Caco-2 (cell line): Measurements from ENCODE around the gene TMCC1. TPM values are rescaled to one million over a fixed set of nuclear protein-coding genes. Genes with fewer than 3 reads are reported as not detected.

Source experiments
- BruUV-seq: library from RNA; stranded (reverse); fragments of 400-500 nt; replicated peaks from 2 replicates; lab custom pipeline; 2021; lab: Mats Ljungman, UMichigan
- CTCF ChIA-PET: fragments of 300-600 bp; sonication (Branson Sonifier 250); formaldehyde crosslinking; loops from one replicate; lab custom pipeline; 2022; ENCODE audit warnings: antibody characterized with exemption; lab: Charles Lee
- POLR2A ChIA-PET: fragments of 300-600 bp; sonication (Branson Sonifier 250); formaldehyde crosslinking; loops from one replicate; lab custom pipeline; 2022; ENCODE audit warnings: antibody characterized with exemption; lab: Charles Lee
- DNase-seq, 2 experiments: peaks; one replicate each; pipeline versions ENCODE4 v3.0.0 to v3.0.0-alpha.2; 2020 to 2022
- H3K27me3 ChIP-seq: replicated peaks from 2 replicates; pipeline ENCODE4 v1.6.0; 2011; ENCODE audit warnings: low read length; ENCODE audit not compliant: control insufficient read depth, insufficient read depth
- H3K36me3 ChIP-seq: 2 replicates; pipeline ENCODE4 v1.5.1; 2011; ENCODE audit warnings: low read length; ENCODE audit not compliant: control insufficient read depth, insufficient read depth
- H3K4me1 ChIP-seq: fragments of 250-450 bp; sonication (Bioruptor Pico); 2 replicates; pipeline ENCODE4 v1.5.1; 2020; ENCODE audit warnings: mild to moderate bottlenecking
- H3K4me3 ChIP-seq: 2 replicates; pipeline ENCODE4 v1.5.1; 2011; ENCODE audit warnings: low read depth, mild to moderate bottlenecking, control low read depth, low read length
- H3K9me3 ChIP-seq: fragments of 250-450 bp; sonication (Bioruptor Pico); 2 replicates; pipeline ENCODE4 v1.5.1; 2020; ENCODE audit warnings: mild to moderate bottlenecking, moderate library complexity
- H3K27ac Mint-ChIP-seq: one replicate; pipeline ENCODE4 v1.8.0; 2022; ENCODE audit warnings: mixed read lengths; ENCODE audit not compliant: unreplicated experiment
- H3K27me3 Mint-ChIP-seq: one replicate; pipeline ENCODE4 v1.8.0; 2022; ENCODE audit warnings: mixed read lengths; ENCODE audit not compliant: insufficient read depth, unreplicated experiment
- H3K36me3 Mint-ChIP-seq: one replicate; pipeline ENCODE4 v1.8.0; 2022; ENCODE audit warnings: mild to moderate bottlenecking, mixed read lengths; ENCODE audit not compliant: insufficient read depth, unreplicated experiment
- H3K4me1 Mint-ChIP-seq: one replicate; pipeline ENCODE4 v1.8.0; 2022; ENCODE audit warnings: low read depth, mixed read lengths; ENCODE audit not compliant: unreplicated experiment
- H3K4me3 Mint-ChIP-seq: one replicate; pipeline ENCODE4 v1.8.0; 2022; ENCODE audit warnings: mild to moderate bottlenecking, moderate library complexity, mixed read lengths; ENCODE audit not compliant: unreplicated experiment
- H3K9me3 Mint-ChIP-seq: one replicate; pipeline ENCODE4 v1.8.0; 2022; ENCODE audit warnings: mixed read lengths; ENCODE audit not compliant: unreplicated experiment
- intact Hi-C: fragments of 100-400 bp; cut with micrococcal nuclease; formaldehyde crosslinking; loops from one replicate; pipeline ENCODE4 v1.10.0; 2022; ENCODE audit not compliant: unreplicated experiment
- total RNA-seq: library from RNA; stranded (reverse); gene quantifications from 2 replicates; pipeline ENCODE4 v1.2.3, GENCODE V29; 2022
- TF ChIP-seq, protein P1 (sequence below), 2 experiments: fragments of 200-600 bp in 1 of 2; IDR thresholded peaks; 1 replicate in 1 of 2; 2 replicates in 1 of 2; pipeline versions ENCODE4 v1.5.1 to v1.8.0; 2011 to 2022; ENCODE audit warnings: antibody characterized with exemption in 1 of 2, control low read depth in 1 of 2, inconsistent platforms in 1 of 2, low read depth in 1 of 2, low read length in 1 of 2, mild to moderate bottlenecking in 1 of 2, moderate library complexity in 1 of 2; ENCODE audit not compliant: insufficient read depth in 1 of 2, severe bottlenecking in 1 of 2, unreplicated experiment in 1 of 2

TMCC1 gene
- total RNA-seq, 1 experiment from 2014 or later, result 27.8 TPM

DNA sequence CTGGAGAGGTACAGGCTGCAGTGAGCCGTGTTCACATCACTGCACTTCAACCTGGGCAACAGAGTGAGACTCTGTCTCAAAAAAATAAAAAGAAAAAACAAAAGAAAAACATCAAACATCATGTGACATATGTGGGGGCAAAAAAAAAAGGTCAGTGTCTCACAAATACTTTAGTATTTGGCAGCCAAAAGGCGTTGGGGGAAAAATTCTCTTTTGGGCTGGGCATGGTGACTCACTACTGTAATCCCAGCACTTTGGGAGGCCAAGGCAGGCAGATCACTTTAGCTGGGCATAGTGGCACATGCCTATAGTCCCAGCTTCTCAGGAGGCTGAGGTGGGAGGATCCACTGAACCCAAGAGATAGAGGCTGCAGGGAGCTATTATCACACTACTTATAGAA, 47.6 kb downstream of the TMCC1 start:
- H3K4me3 Mint-ChIP-seq, result no peak overlapping the region
- H3K27me3 Mint-ChIP-seq, result no peaks in the 10 kb centered on the region
- no peaks in the 10 kb centered on the region for H3K4me1 Mint-ChIP-seq

DNA sequence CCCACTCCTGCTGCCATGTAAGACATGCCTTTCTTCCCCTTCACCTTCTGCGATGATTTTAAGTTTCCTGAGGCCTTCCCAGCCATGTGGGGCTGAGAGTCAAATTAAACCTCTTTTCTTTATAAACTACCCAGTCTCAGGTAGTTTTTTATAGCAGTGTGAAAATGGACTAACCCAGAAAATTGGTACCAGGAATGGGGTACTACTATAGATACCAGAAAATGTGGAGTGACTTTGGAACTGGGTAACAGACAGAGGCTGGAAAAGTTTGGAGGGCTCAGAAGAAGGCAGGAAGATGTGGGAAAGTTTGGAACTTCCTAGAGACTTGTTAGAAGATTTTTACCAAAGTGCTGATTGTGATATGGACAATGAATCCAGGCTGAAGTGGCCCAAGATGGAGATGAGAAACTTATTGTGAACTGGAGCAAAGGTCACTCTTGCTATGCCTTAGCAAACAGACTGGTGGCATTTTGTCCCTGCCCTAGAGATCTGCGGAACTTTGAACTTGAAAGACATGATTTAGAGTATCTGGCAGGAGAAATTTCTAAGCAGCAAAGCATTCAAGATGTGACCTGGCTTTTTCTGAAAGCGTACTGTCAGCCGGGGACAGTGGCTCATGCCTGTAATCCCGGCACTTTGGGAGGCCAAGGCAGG, 52.7 kb downstream of the TMCC1 start:
- ChIA-PET POLR2A (no interaction called here), CTCF (interaction anchor here (0.6 kb wide), 1 partner anchor 1164 kb away, joined by 3 read pairs; no protein-coding TSS in a partner anchor)
- H3K4me1 Mint-ChIP-seq, result peaks cover 7% of the 10 kb centered on the region
- BruUV-seq, result no TSS peak
- Histone ChIP-seq H3K4me1 (peaks cover 12% of the 10 kb centered on the region; the same call in 1 of the 2 replicates), H3K27me3 (no peaks in the 10 kb centered on the region), H3K4me3 (no peak overlapping the region), H3K9me3 (peaks cover 5% of the 10 kb centered on the region; the same call in 1 of the 2 replicates), H3K36me3 (no peaks in the 10 kb centered on the region)
- no peak overlapping the region for H3K27ac Mint-ChIP-seq
- no peak overlapping the region for H3K4me3 Mint-ChIP-seq
- TF ChIP-seq, protein P1, sequence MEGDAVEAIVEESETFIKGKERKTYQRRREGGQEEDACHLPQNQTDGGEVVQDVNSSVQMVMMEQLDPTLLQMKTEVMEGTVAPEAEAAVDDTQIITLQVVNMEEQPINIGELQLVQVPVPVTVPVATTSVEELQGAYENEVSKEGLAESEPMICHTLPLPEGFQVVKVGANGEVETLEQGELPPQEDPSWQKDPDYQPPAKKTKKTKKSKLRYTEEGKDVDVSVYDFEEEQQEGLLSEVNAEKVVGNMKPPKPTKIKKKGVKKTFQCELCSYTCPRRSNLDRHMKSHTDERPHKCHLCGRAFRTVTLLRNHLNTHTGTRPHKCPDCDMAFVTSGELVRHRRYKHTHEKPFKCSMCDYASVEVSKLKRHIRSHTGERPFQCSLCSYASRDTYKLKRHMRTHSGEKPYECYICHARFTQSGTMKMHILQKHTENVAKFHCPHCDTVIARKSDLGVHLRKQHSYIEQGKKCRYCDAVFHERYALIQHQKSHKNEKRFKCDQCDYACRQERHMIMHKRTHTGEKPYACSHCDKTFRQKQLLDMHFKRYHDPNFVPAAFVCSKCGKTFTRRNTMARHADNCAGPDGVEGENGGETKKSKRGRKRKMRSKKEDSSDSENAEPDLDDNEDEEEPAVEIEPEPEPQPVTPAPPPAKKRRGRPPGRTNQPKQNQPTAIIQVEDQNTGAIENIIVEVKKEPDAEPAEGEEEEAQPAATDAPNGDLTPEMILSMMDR (IDR thresholded peaks at IDR 0.05; ENCODE audit: insufficient read depth in 1 of 2, low read depth in 1 of 2, low read length in 1 of 2, severe bottlenecking in 1 of 2, unreplicated experiment in 1 of 2), result no peak
- intact Hi-C loops, result no loop called here
- H3K36me3 Mint-ChIP-seq, result peaks cover 6% of the 10 kb centered on the region
- no peaks in the 10 kb centered on the region for H3K27me3 Mint-ChIP-seq
- DNase-seq, result peak; percentile 13 to 35
- H3K9me3 Mint-ChIP-seq, result peaks cover 13% of the 10 kb centered on the region

More for the DNA sequence above, 47.6 kb downstream of the TMCC1 start:
- ChIA-PET CTCF (no interaction called here), POLR2A (no interaction called here)
- no peaks in the 10 kb centered on the region for H3K27me3 ChIP-seq
- no peak for DNase-seq
- H3K27ac Mint-ChIP-seq, result no peak overlapping the region
- no TSS peak for BruUV-seq
- H3K4me3 ChIP-seq, result no peak overlapping the region
- TF ChIP-seq, protein P1 (IDR thresholded peaks at IDR 0.05; ENCODE audit: insufficient read depth in 1 of 2, low read depth in 1 of 2, low read length in 1 of 2, severe bottlenecking in 1 of 2, unreplicated experiment in 1 of 2), result no peak
- H3K36me3 ChIP-seq, result no peaks in the 10 kb centered on the region
- intact Hi-C loops, result no loop called here
- peaks cover 12% of the 10 kb centered on the region; the same call in 1 of the 2 replicates for H3K9me3 ChIP-seq
- H3K4me1 ChIP-seq, result 0 out of 2 replicates have a peak, but pooled peaks cover 4% of the 10 kb centered on the region
- peaks cover 2% of the 10 kb centered on the region for H3K9me3 Mint-ChIP-seq
- peaks cover 7% of the 10 kb centered on the region for H3K36me3 Mint-ChIP-seq

DNA sequence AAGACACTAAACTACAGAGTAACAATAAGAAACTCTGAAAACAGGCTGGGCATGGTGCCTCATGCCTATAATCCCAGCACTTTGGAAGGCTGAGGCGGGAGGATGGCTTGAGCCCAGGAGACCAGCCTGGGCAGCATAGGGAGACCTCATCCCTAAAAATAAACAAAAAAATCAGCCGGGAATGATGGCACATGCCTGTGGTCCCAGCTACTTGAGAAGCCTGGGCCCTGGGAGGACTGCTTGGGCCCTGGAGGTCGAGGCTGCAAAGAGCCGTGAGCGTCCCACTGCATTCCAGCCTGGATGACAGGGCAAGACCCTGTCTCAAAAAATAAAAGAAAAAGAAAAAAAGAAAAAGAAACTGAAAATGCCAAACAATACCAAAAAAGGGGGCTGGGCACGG, 55.4 kb downstream of the TMCC1 start:
- Histone ChIP-seq H3K36me3 (no peaks in the 10 kb centered on the region), H3K4me3 (no peak overlapping the region), H3K9me3 (peaks cover 5% of the 10 kb centered on the region; the same call in 1 of the 2 replicates), H3K4me1 (peaks cover 12% of the 10 kb centered on the region; the same call in 1 of the 2 replicates), H3K27me3 (no peaks in the 10 kb centered on the region)
- no peak overlapping the region for H3K4me3 Mint-ChIP-seq
- peaks cover 6% of the 10 kb centered on the region for H3K36me3 Mint-ChIP-seq
- no TSS peak for BruUV-seq
- H3K27ac Mint-ChIP-seq, result no peak overlapping the region
- POLR2A ChIA-PET, result no interaction called here
- TF ChIP-seq, protein P1 (IDR thresholded peaks at IDR 0.05; ENCODE audit: insufficient read depth in 1 of 2, low read depth in 1 of 2, low read length in 1 of 2, severe bottlenecking in 1 of 2, unreplicated experiment in 1 of 2), result no peak
- peaks cover 14% of the 10 kb centered on the region for H3K4me1 Mint-ChIP-seq
- intact Hi-C loops, result no loop called here
- no peak for DNase-seq
- peaks cover 13% of the 10 kb centered on the region for H3K9me3 Mint-ChIP-seq
- CTCF ChIA-PET, result no interaction called here
- H3K27me3 Mint-ChIP-seq, result no peaks in the 10 kb centered on the region
